ENCODE results near the gene MLLT10.

The MLLT10 gene

DNA sequence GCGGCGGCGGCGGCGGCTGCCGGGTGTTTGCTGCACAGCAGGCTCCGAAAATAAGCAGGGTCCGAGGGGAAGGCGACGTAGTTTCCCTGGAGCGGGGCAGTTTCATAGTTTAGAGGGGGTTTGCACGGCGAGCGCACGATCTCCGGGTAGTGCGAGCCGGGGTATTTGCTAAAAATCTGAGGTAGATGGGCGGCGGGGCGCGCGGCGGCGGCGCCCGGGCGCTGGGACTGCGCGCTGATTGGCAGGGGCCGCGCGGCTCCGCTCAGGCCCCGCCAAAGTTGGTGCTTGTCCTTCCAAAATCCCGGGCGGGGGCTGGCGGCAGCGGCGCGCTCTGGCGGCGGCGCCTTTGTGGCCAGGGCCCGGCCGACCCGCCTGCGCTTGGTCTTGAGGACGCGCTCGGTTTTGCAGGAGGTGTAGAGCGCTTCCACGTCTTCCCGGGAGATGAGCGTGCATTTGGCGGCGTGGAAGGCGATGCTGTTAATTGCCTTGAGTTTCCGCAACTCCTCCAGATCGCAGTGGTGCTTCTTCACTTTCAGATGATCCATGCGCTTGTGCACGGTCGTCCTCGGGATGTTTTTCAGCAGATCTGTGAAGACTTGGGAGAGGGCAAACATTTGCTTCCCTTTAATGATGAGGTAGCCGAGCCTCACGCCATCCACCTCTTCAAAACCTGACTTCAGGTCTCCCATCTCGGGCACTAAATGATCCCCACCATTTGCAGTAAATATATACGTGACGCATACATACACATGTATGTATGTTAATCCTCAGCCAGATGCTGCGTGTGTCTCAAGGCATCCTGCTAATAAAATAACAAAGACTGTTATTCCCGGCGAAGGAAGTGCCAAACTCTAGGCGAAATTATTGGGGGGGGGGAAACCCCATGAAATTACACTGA, 16.6 kb upstream of the MLLT10 start:
- DNase-seq (ENCODE audit: low spot score), result no peak

DNA sequence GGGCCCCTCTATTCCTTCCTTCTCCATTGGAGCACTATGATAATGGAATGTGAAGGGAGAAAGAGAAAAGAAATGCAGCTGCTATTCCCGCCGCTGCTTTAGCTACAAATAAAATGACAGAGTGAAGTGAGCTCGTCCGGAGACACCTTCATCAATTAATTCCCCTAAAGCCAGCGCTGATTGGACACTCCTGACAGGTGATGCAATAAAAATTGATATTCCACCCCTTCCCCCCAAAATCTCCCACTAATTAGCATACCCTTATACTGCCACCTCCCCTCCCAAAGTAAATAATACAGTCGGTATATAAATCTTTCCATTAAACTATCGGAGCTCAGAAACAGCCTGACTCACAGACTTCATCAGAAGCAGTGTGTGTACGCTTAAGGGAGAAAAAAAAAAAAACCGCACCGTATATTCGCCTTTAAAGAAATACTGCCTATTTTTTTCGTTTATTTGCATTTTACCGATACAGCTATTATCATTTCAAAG, 15.8 kb upstream of the MLLT10 start:
- no peak for DNase-seq (ENCODE audit: low spot score)

DNA sequence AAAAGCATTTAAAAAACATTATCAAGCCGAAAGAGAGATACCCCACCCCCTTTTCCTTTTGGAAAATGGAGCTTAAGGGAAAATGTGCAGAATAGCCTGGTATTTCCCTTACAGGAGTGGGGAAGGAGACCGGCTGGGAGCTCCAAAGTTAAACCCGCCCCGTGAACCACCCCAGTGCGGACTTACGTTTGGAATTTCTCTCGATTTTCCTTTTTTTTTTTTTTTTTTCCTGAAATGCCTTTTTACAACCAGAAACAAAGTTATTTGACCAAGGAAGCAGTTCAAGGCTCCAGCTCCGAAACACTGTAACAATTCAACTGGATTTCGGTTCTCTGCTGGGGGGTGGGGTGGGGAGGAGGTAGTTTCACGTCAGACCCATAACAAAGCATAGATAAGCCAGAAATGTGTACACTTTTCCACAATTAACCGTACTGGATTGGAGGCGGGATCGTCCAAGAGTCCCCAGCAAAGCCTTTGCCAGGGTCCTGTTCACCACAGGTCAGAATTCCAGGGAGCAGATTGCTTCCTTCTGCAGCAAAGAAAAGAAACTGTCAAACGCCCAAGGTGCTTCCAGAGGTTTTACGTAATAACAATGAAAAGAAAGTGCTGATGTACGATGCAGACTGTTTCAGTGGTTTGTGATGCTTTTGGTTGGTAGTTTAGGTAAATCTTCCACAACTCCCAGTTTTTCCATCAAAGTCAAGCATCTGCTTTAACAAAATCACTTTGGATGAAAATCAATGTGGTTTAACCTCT, 15.2 kb upstream of the MLLT10 start:
- no peak for DNase-seq (ENCODE audit: low spot score)

DNA sequence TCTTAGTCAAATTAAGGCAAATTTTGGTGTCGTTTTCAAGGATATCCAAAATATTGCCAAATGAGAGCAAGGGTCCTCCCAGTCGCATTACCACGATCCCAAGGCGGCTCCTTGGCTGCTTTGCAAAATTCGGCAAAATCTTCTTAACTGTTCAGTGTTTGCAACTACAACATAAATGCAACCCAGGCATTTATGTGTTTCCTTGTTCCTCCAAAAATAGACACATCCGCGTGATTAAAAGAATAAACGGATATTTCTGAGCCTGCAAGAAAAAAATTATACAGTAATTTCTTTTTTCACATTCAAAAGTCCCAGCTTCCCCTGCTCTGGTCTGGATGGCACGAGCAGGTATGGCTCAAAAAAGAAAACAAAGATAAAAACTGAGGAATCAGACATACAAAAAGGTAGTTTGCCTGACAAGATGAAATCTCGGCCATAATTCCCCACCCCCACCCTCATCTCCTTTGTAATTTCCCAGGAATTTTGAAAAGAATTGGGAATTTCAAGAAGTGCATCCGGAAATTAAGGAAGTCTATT, 14.6 kb upstream of the MLLT10 start:
- DNase-seq (ENCODE audit: low spot score), result no peak

DNA sequence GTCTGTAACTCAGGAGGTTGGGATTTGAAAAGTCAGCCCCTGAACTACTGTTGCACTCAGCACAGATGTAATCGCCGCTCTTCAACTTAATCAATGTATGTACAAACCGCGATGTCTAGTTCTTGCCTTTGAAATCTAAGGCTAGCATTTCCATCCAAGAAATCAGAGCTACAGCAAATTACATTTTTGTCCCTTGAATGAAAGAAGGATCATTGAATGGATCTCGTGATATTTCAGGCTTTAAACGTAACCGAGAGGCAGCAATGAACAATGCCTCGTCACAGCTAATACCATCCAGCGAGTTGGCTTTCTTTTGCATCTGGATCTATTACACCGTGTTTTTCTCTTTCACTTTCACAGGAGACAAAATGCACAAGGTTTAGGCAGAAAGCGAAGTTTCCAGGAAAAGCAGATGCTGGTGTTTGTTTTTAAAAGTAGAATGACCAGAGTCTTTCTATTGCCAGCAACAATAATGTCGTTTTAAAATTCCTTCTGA, 14.0 kb upstream of the MLLT10 start:
- no peak for DNase-seq (ENCODE audit: low spot score)

DNA sequence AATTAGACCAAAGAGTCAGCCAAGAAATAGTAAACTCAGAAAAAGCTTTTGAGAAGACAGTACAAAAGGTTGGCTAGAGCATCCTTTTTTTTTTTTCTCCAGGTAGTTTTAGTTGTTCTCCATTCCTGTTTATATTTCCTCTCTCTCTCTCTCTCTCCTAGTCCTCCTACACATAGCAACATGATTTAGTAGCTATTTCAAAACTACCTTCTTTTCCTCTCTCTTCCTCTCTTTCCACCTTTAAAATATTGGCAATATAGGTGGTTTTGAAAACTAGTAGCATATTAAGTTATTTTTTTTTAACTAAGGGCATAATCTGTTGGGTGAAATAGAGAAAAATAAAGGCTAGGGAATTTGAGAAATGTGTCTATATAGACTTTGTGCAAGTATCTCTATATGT, 13.5 kb upstream of the MLLT10 start:
- DNase-seq (ENCODE audit: low spot score), result no peak

DNA sequence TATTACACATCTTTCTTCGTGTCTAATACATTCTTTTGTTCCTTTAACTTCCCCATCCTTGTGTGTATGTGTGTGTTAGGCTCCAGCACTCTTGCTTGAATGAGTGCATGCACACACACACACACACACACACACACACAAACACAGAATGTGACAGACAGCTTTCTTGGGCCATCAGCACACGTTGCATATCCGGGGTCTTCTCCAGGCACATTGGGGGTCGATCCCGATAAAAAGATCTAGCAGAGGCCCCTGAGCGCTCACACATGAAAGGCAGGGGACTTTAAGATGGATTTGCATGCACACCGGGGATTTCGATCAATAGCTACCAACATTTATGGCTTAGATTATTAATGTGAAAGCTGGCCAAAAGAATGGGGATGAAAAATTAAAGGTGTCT, 13.1 kb upstream of the MLLT10 start:
- DNase-seq (ENCODE audit: low spot score), result no peak

DNA sequence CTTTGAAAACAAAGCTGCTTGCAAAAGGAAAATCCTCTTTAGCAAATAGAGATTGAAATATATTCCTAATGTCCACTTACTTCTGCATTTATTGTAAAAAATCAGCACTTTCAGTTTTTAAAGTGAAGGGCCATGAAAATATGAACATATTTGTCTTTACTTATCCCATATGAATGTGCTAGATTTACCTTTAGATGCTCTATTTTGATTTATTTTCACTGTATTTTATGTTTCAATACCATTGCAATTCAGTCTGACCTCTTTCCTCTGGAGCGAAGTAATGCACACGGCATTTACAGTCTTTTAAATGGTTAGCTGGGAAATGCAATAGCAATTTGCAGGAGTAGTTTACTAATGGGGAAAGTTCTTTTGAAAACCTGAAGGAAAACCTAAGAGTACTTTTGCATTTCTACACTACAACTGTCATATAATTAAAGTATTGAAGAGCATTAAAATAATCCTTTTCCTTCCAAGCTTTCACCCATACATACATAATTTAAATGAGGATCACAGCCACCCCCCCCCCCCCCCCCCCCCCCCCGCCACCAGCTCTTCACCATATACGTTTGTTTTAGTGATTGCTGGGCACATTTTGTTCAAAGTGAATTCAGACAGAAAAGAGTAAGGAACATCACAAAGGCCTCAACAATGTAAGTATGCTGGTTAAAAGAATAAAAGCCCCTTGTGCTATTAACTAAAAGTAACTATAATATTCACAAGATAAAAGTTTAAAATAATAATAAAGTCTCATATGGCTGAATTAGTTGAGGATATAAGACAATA, 12.1 kb upstream of the MLLT10 start:
- DNase-seq (ENCODE audit: low spot score), result no peak

DNA sequence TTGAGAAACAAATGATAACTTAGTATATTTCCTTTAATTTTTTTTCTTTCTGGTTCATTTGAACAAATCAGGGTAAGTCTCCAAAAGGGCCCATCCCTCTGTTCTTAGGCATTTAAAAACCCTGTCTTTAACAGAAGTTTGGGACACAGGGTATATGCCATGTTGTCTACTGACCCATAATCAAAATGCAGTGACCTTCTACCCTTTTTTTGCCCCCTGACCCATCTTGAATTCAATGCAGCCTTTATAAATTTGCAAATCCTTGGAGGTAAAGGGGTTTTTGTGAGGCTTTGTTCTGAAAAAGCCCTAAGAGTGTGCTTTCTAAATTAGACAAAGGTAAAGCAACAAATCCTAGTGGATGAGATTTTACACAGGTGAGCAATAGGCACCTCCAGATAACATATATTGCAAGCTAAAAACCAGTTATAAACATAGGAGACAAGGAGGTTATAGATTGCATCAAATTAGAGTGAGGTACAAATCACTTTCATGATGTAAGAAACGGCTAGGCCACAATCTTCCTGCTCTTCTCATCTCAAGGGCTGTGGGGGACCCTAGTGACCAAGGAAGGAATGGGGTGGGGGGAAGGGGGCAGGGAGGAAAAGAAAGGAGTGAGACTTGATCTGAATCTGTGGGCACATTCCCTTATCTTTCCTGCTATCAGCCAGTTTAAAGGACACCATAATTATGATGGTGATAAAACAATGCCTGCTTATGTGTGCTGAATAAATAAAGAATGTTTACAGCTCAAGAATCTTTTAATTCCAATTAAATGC, 11.2 kb upstream of the MLLT10 start:
- no peak for DNase-seq (ENCODE audit: low spot score)

DNA sequence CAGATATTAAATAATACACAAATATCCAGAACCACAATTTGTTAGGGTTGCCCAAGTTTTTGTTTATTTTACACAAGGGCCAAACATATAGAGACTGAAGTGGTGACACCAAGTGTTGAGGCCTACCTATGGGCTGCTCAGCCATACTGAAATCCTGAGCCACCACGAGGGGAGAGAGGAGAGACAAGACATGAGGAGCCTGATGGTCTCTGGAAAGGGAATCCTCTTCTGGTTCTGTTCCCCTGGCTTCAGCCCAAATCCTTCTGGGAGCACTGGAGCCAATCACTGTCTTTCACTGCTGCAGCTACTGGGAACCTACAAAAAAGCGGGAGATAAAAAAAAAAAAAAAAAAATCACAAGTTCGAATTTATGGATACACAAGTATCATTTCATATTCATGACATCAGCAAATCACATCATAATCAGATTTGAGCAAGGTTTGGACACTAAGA, 10.4 kb upstream of the MLLT10 start:
- DNase-seq (ENCODE audit: low spot score), result no peak

DNA sequence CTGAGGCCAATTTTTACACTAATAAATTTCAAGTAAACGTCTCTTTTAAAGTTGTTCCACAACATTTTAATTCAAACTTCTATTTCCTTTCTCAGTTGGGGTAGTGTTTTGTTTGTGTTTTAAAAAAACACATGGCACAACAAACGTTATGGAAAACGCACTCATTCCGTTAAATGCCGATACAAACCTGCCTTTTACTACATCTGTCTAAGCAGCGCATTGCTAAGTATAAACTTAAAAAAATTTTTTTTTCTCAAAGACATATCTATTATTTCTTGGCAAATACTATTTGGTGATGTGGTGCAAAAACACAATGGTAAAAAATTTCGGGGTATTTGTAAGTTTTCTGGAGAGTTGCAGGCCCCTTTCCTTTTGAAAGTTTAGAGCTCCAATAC, 9.9 kb upstream of the MLLT10 start:
- no peak for DNase-seq (ENCODE audit: low spot score)

DNA sequence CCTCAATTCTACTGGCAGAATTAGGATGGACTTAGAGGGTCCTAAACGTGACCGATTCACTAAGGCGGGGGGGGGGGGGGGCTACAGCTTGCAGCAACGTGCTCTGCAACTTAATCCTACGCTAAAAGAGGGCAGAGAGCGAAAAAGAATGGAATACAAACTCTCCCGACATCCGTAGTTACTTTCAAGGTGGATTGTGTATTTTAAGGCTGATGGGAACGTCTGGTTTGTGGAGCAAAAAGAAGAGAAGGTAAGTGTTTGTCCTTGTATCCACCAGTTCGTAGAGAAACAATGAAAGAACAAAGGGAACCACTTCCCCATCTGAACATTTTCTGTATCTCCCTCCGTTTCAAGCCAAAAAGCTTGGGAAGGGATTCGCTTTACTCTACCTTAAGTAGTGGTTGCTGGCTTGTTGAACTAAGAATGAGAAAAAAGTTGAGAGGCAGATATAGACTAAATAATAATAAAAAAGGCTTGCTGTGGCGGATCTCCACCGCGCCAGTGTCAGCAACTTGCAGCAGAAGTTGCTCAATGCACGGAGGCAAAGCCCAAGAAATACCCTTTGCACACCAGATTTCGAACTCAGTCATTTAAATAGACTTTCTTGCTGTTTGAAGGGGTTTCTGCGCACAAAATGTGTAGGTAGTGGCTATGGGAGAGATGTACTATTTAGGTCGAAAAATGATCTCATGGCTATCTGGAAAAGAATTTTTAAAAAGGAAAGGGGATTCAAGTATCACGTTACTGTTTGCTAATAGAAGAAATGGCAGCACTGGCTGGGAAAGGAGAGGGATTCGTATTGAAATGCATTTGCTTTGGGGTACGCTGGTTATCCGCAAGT, 9.3 kb upstream of the MLLT10 start:
- DNase-seq (ENCODE audit: low spot score), result no peak

DNA sequence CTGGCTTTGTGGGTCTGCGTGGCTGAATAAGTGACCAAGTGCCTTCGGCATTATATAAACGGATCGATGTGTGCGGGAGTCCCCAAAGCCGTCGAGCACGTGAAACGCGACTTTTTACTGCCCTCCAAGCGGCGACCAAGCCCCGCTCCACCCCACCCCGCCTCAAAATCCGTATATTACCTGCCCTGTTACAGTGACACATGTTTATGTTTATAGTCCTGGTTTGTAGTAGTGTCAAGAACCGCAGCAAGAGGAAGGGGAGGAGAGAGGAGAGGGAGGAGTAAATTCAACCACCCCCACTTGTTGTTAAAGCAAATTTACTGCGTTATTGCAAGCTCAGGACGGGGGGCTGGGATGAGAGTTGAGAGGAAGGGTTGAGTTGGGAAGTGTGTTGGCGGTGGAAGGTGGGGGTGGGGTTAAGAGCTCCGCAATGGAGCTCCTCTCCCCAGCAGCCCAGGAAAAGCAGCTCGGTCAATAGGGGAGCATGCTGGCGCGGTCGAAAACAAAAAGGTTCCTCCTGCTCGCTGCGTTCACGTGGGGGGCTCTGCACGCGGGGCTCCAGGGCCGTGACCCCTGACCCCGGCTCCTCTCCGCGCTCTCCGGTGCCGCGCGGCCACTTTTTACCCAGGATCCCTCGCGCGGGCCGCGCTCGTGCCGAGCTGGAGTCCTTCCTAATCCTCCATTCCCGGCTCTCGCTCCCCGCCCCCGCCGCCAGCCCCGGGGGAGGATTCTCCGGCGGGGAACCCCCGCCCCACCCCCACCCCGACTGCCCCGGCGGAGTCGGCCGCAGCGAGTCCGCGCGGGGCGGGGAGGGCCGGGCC, 8.5 kb upstream of the MLLT10 start, which contains the start of gene SKIDA1:
SKIDA1 (minus strand) TSS at position 316 of the 821 bp plus-strand sequence. CDS start 7,860 bp downstream, outside the sequence.
- DNase-seq (ENCODE audit: low spot score), result peak; percentile 62

DNA sequence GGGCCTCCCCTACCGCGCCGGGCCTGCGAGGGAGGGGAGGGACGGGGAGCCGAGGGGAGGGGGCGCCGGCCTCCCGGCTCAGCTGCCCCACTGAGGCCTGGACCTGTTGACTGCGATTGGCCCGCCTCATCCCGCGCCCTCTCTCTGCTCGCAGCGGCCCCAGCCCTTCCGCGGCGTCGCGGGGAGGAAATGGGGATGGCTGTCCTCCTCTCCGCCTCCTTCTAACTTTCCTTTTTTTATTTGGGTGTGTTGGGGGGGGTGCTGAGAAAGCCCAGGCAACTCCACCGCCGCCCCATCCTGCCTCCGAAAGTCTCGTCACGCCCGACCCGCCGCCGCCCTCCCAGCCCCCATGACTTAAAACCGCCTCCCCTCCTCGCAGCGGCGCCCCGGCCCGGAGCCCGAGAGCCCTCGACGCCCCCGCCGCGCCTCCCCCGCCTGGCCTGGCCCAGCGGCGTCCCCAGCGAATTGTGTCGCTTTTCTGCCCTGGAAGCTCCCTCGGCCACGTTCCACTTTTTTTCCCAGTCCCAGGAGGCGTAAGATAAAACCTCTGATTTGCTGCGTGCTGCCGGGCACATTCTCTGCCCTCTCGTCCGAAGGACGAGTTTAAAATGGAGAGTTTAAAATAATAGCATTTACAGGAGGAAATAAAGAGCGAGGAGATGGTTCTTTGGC, 7.7 kb upstream of the MLLT10 start:
- peak; percentile 57 for DNase-seq (ENCODE audit: low spot score)

DNA sequence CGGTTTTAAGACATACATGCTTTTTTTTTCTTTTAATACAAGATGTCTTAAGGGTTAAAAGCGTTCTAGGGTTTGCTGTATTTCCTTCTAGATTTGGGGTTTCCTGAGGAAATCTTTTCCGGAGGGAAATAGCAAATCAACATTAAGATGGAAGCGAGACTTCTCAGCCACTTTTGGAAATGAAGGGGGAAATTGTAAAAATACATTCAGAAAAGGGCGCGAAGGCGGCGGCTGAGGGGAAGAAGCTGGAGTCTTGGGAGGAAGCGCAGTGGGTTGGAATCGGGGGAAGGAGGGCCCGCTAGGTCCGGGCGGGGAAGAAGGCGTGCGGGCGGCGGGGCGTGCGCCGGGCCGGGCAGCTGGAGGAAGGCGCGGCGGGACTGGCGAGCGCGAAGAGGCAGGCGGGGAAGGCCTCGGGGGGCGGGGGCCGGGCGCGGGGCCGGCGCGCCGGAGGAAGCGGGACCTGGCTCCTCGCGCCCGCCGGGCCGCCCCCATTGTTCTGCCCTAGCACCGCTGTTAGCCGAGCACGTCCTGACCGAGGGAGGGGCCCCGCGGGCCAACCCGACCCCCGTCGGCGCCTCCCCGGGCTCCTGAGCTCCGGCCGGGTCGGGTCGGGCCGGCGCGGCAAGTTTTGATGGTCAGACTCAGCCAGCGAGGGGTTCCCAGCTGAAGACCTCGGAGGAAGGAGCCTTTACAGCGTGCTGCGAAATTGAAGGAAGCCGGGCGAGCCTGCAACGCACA, 7.0 kb upstream of the MLLT10 start:
- DNase-seq (ENCODE audit: low spot score), result peak; percentile 24

DNA sequence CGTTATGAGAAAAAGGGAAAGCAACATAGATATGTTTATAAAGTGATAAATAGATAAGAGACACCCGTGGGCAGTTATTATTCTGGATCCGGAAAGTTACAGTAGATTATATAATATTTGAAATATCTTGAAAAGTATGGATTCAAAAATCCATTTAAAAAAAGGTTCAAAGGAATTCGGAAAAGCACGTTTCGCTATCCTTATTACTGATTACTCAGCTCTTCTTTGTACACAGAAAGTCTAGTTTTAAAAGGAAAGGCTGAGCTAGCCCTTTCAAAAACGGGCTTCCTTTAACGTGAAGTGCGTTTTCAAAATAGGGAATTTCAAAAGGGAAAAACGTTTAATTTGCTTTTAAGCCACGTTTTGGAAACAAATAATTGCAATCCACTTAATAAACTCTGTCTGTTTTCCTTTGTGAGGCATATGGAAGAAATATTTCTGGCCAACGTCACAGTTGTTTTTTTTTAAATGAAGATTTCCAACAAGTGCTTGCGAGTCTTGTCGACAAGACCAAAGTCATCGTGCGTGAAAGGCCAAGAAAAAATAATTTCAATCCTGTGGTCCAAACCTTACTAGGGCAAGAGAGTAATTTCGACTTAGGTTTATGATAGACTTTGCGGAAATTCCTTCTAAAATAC, 6.3 kb upstream of the MLLT10 start:
- no peak for DNase-seq (ENCODE audit: low spot score)
